ENCODE results near the gene TNFSF12. TPM values are rescaled to one million over a fixed set of nuclear protein-coding genes. Genes with fewer than 3 reads are reported as not detected.

Gene TNFSF12
- total and polyA plus RNA-seq, 9 of the 15 experiments (the other 6 are each of a cell fraction or from before 2014, with no cell fraction given) = 0.03 to 0.95 (median 0.19) TPM; not detected in 3

DNA sequence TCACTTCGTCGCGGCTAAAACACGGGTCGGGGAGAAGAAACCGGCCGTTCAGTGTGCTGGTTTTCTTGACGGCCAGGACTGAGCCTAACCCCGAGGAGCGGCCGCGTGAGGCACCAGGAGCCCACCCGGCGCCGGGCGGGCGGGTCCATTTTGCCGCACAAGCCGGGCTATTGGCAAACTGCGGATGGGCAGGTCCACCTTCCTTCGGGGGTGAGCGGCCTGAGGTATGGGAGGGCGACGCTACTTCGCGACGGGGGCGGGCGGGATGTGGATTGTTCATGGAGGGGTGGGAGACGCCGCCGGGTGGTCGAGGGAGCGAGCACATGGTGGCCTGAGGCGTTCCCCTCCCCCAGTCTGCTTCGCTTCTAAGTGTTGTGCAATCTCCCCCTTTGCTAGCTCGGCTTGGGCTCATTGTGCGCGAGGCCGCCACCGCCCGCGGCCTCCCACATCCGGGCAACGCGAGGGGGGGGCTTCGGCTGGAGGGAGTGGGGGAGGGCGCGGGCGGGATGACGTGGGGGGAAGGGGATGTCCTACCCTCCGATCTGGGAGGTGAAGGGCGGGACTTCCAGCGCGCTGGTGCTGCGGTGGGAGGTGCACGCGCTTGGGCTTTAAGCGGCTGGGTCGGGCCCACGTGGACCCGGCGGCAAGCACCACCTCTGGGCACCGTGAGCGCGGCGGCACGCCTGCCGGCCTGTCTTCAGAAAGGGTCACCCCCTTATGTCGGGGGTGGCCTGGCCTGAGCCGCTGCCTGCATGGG is 24.6 kb downstream of the TNFSF12 start (continued):
- TF ChIP-seq, protein P1, sequence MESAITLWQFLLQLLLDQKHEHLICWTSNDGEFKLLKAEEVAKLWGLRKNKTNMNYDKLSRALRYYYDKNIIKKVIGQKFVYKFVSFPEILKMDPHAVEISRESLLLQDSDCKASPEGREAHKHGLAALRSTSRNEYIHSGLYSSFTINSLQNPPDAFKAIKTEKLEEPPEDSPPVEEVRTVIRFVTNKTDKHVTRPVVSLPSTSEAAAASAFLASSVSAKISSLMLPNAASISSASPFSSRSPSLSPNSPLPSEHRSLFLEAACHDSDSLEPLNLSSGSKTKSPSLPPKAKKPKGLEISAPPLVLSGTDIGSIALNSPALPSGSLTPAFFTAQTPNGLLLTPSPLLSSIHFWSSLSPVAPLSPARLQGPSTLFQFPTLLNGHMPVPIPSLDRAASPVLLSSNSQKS (CRISPR knock-in tag; IDR thresholded peaks at IDR 0.05) = no peak
- TF ChIP-seq, protein P2, sequence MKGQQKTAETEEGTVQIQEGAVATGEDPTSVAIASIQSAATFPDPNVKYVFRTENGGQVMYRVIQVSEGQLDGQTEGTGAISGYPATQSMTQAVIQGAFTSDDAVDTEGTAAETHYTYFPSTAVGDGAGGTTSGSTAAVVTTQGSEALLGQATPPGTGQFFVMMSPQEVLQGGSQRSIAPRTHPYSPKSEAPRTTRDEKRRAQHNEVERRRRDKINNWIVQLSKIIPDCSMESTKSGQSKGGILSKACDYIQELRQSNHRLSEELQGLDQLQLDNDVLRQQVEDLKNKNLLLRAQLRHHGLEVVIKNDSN (CRISPR knock-in tag; IDR thresholded peaks at IDR 0.05) = peak; percentile 47; the same call in 1 of the 2 replicates
- TF ChIP-seq, protein P3, sequence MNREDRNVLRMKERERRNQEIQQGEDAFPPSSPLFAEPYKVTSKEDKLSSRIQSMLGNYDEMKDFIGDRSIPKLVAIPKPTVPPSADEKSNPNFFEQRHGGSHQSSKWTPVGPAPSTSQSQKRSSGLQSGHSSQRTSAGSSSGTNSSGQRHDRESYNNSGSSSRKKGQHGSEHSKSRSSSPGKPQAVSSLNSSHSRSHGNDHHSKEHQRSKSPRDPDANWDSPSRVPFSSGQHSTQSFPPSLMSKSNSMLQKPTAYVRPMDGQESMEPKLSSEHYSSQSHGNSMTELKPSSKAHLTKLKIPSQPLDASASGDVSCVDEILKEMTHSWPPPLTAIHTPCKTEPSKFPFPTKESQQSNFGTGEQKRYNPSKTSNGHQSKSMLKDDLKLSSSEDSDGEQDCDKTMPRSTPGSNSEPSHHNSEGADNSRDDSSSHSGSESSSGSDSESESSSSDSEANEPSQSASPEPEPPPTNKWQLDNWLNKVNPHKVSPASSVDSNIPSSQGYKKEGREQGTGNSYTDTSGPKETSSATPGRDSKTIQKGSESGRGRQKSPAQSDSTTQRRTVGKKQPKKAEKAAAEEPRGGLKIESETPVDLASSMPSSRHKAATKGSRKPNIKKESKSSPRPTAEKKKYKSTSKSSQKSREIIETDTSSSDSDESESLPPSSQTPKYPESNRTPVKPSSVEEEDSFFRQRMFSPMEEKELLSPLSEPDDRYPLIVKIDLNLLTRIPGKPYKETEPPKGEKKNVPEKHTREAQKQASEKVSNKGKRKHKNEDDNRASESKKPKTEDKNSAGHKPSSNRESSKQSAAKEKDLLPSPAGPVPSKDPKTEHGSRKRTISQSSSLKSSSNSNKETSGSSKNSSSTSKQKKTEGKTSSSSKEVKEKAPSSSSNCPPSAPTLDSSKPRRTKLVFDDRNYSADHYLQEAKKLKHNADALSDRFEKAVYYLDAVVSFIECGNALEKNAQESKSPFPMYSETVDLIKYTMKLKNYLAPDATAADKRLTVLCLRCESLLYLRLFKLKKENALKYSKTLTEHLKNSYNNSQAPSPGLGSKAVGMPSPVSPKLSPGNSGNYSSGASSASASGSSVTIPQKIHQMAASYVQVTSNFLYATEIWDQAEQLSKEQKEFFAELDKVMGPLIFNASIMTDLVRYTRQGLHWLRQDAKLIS (CRISPR knock-in tag; IDR thresholded peaks at IDR 0.05) = peak; percentile 6; the same call in 1 of the 2 replicates
- TF ChIP-seq, protein P4, sequence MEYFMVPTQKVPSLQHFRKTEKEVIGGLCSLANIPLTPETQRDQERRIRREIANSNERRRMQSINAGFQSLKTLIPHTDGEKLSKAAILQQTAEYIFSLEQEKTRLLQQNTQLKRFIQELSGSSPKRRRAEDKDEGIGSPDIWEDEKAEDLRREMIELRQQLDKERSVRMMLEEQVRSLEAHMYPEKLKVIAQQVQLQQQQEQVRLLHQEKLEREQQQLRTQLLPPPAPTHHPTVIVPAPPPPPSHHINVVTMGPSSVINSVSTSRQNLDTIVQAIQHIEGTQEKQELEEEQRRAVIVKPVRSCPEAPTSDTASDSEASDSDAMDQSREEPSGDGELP (CRISPR knock-in tag; IDR thresholded peaks at IDR 0.05; ENCODE audit: borderline replicate concordance) = peak; percentile 71; the same call in 1 of the 2 replicates
- TF ChIP-seq ATF7 (IDR thresholded peaks at IDR 0.05) (peak; percentile 70), SMARCC2 (IDR thresholded peaks at IDR 0.05; ENCODE audit: low read depth) (no peak), TAF1 (IDR thresholded peaks at IDR 0.05; ENCODE audit: control insufficient read depth, extremely low read depth, insufficient read depth, low read length, severe bottlenecking) (peak; percentile 57), RBBP5 (IDR thresholded peaks at IDR 0.05; ENCODE audit: borderline replicate concordance, insufficient read depth, low read length, poor library complexity, severe bottlenecking) (peak; percentile 25), SIRT6 (IDR thresholded peaks at IDR 0.05; ENCODE audit: low read depth, low read length) (no peak), HCFC1 (IDR thresholded peaks at IDR 0.05; ENCODE audit: low read depth, low read length) (0 out of 2 replicates have a peak, but pooled peaks have one; percentile 28), SP2 (IDR thresholded peaks at IDR 0.05; ENCODE audit: extremely low read depth, low read depth, low read length, poor library complexity, severe bottlenecking) (no peak), RNF2 (IDR thresholded peaks at IDR 0.05) (peak; percentile 59; the same call in 1 of the 2 replicates)
- TF ChIP-seq, protein P5, sequence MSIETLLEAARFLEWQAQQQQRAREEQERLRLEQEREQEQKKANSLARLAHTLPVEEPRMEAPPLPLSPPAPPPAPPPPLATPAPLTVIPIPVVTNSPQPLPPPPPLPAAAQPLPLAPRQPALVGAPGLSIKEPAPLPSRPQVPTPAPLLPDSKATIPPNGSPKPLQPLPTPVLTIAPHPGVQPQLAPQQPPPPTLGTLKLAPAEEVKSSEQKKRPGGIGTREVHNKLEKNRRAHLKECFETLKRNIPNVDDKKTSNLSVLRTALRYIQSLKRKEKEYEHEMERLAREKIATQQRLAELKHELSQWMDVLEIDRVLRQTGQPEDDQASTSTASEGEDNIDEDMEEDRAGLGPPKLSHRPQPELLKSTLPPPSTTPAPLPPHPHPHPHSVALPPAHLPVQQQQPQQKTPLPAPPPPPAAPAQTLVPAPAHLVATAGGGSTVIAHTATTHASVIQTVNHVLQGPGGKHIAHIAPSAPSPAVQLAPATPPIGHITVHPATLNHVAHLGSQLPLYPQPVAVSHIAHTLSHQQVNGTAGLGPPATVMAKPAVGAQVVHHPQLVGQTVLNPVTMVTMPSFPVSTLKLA (conservative IDR thresholded peaks at IDR 0.05) = peak; percentile 96 to 98
- TF ChIP-seq, protein P6, sequence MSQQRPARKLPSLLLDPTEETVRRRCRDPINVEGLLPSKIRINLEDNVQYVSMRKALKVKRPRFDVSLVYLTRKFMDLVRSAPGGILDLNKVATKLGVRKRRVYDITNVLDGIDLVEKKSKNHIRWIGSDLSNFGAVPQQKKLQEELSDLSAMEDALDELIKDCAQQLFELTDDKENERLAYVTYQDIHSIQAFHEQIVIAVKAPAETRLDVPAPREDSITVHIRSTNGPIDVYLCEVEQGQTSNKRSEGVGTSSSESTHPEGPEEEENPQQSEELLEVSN (IDR thresholded peaks at IDR 0.05; ENCODE audit: borderline replicate concordance in 1 of 2, extremely low read depth in 1 of 2, insufficient read depth in 1 of 2, insufficient read length in 1 of 2, low read depth in 1 of 2, low read length in 1 of 2, poor library complexity in 1 of 2, severe bottlenecking in 1 of 2) = peak in 1 of 2 experiments; percentile 36
